HEK293T (cell line): ENCODE results near the gene CLEC3B.

Experiments
- ARNT ChIP-seq: fragments of 450-650 bp; IDR thresholded peaks from 2 replicates; pipeline ENCODE4 v1.6.1; 2017; ENCODE audit warnings: mild to moderate bottlenecking
- BHLHE40 ChIP-seq: fragments of 450-650 bp; IDR thresholded peaks from 2 replicates; pipeline ENCODE4 v1.6.1; 2016; ENCODE audit warnings: mild to moderate bottlenecking, moderate library complexity, borderline replicate concordance
- CTBP1 ChIP-seq: fragments of 450-650 bp; IDR thresholded peaks from 2 replicates; pipeline ENCODE4 v1.6.1; 2016; ENCODE audit warnings: borderline replicate concordance
- ELF4 ChIP-seq: fragments of 450-650 bp; IDR thresholded peaks from 2 replicates; pipeline ENCODE4 v1.6.1; 2017; ENCODE audit warnings: antibody characterized with exemption
- FOXA1 ChIP-seq: fragments of 450-650 bp; IDR thresholded peaks from 2 replicates; pipeline ENCODE4 v1.6.1; 2016; ENCODE audit warnings: mild to moderate bottlenecking
- FOXM1 ChIP-seq: fragments of 450-650 bp; IDR thresholded peaks from 2 replicates; pipeline ENCODE4 v1.6.1; 2017; ENCODE audit warnings: mild to moderate bottlenecking, borderline replicate concordance
- HDGF ChIP-seq: fragments of 450-650 bp; IDR thresholded peaks from 2 replicates; pipeline ENCODE4 v1.6.1; 2017; ENCODE audit warnings: antibody characterized with exemption, borderline replicate concordance
- SP1 ChIP-seq: fragments of 450-650 bp; IDR thresholded peaks from 2 replicates; pipeline ENCODE4 v1.6.1; 2017
- SUZ12 ChIP-seq: fragments of 450-650 bp; IDR thresholded peaks from 2 replicates; pipeline ENCODE4 v1.6.1; 2016; ENCODE audit warnings: mild to moderate bottlenecking
- ZNF384 ChIP-seq: fragments of 450-650 bp; IDR thresholded peaks from 2 replicates; pipeline ENCODE4 v1.6.1; 2016

GRCh38 chr3:45003859-45004258 is 22.2 kb upstream of the CLEC3B start:
- no peak for TF ChIP-seq BHLHE40
- TF ChIP-seq ELF4 = no peak
- TF ChIP-seq ZNF384 = no peak
- no peak for TF ChIP-seq SP1
- no peak for TF ChIP-seq SUZ12
- no peak for TF ChIP-seq FOXM1
- no peak for TF ChIP-seq HDGF
- TF ChIP-seq FOXA1 = no peak
- no peak for TF ChIP-seq ARNT
- no peak for TF ChIP-seq CTBP1
